Liver (tissue), 9 donors: ENCODE data around the gene RELCH. TPM values are rescaled to one million over a fixed set of nuclear protein-coding genes. Genes with fewer than 3 reads are reported as not detected.

ENCODE experiments used
- DNase-seq: peaks from one replicate; pipeline ENCODE4 v3.0.0-alpha.2; 2017; ENCODE audit warnings: low spot score
- H3K27ac ChIP-seq, 2 donors: one replicate each; pipeline ENCODE4 v1.7.0; 2013; ENCODE audit warnings: inconsistent platforms in 2 of 2, low read length in 2 of 2, control low read depth in 1 of 2, low read depth in 1 of 2, mild to moderate bottlenecking in 1 of 2
- H3K27me3 ChIP-seq, 4 donors: one replicate each; pipeline versions ENCODE4 v1.6.1 to v1.7.0; 2013; ENCODE audit warnings: low read length in 3 of 4, inconsistent platforms in 1 of 4, mild to moderate bottlenecking in 1 of 4, moderate library complexity in 1 of 4; ENCODE audit not compliant: control insufficient read depth in 4 of 4, insufficient read depth in 4 of 4
- H3K36me3 ChIP-seq, 4 donors: one replicate each; pipeline versions ENCODE4 v1.6.1 to v1.7.0; 2013; ENCODE audit warnings: low read length in 3 of 4, mild to moderate bottlenecking in 3 of 4, low read depth in 1 of 4, moderate library complexity in 1 of 4; ENCODE audit not compliant: control insufficient read depth in 4 of 4, insufficient read depth in 3 of 4
- H3K4me1 ChIP-seq, 4 donors: one replicate each; pipeline versions ENCODE4 v1.6.1 to v1.7.0; 2013; ENCODE audit warnings: low read length in 3 of 4, mild to moderate bottlenecking in 3 of 4, moderate library complexity in 1 of 4; ENCODE audit not compliant: control insufficient read depth in 4 of 4, insufficient read depth in 4 of 4
- H3K4me3 ChIP-seq, 3 donors: one replicate each; pipeline versions ENCODE4 v1.6.1 to v1.7.0; 2013; ENCODE audit warnings: low read length in 3 of 3, control low read depth in 1 of 3, low read depth in 1 of 3, mild to moderate bottlenecking in 1 of 3
- H3K9ac ChIP-seq, 2 donors: one replicate each; pipeline ENCODE4 v1.7.0; 2013; ENCODE audit warnings: low read length in 2 of 2, mild to moderate bottlenecking in 2 of 2, moderate library complexity in 2 of 2, control low read depth in 1 of 2, low read depth in 1 of 2
- H3K9me3 ChIP-seq, 4 donors: one replicate each; pipeline versions ENCODE4 v1.6.1 to v1.7.0; 2013; ENCODE audit warnings: low read length in 3 of 4; ENCODE audit not compliant: control insufficient read depth in 4 of 4
- EGR1 ChIP-seq, 2 donors: IDR thresholded peaks; 2 replicates each; pipeline ENCODE4 v1.6.1; 2016 to 2018; ENCODE audit warnings: antibody characterized with exemption in 2 of 2, low read depth in 2 of 2
- FOXA1 ChIP-seq: IDR thresholded peaks from 2 replicates; pipeline ENCODE4 v1.6.1; 2016; ENCODE audit warnings: antibody characterized with exemption
- FOXA2 ChIP-seq: IDR thresholded peaks from 2 replicates; pipeline ENCODE4 v1.6.1; 2016; ENCODE audit warnings: antibody characterized with exemption
- GABPA ChIP-seq, 2 donors: IDR thresholded peaks in 1 of 2; conservative IDR thresholded peaks in 1 of 2; 2 replicates each; pipeline ENCODE4 v1.6.1; 2016; ENCODE audit warnings: antibody characterized with exemption in 2 of 2, mild to moderate bottlenecking in 1 of 2, moderate library complexity in 1 of 2
- HNF4A ChIP-seq, 2 donors: conservative IDR thresholded peaks; 2 replicates each; pipeline ENCODE4 v1.6.1; 2016; ENCODE audit warnings: antibody characterized with exemption in 2 of 2, mild to moderate bottlenecking in 2 of 2
- HNF4G ChIP-seq: IDR thresholded peaks from 2 replicates; pipeline ENCODE4 v1.6.1; 2016; ENCODE audit warnings: antibody characterized with exemption
- NR2F2 ChIP-seq: IDR thresholded peaks from 2 replicates; pipeline ENCODE4 v1.6.1; 2016; ENCODE audit warnings: antibody characterized with exemption
- RAD21 ChIP-seq, 2 donors: IDR thresholded peaks; 2 replicates each; pipeline ENCODE4 v1.6.1; 2016; ENCODE audit warnings: antibody characterized with exemption in 2 of 2, mild to moderate bottlenecking in 2 of 2
- RXRA ChIP-seq, 2 donors: IDR thresholded peaks; 2 replicates each; pipeline ENCODE4 v1.6.1; 2017 to 2018; ENCODE audit warnings: antibody characterized with exemption in 2 of 2, mild to moderate bottlenecking in 1 of 2
- SP1 ChIP-seq: IDR thresholded peaks from 2 replicates; pipeline ENCODE4 v1.6.1; 2018; ENCODE audit warnings: antibody characterized with exemption, mild to moderate bottlenecking
- TAF1 ChIP-seq: conservative IDR thresholded peaks from 2 replicates; pipeline ENCODE4 v1.6.1; 2016; ENCODE audit warnings: antibody characterized with exemption, mild to moderate bottlenecking
- YY1 ChIP-seq: IDR thresholded peaks from 2 replicates; pipeline ENCODE4 v1.6.1; 2016; ENCODE audit warnings: antibody characterized with exemption, mild to moderate bottlenecking
- WGBS: extraction: QIAGEN DNeasy Blood & Tissue Kit; methylation state at CpG from one replicate; pipeline ENCODE4 v1.1.7; 2013; 5-methylcytosine and 5-hydroxymethylcytosine counted together
- polyA plus RNA-seq, 2 donors: library from polyadenylated mRNA; stranded (reverse) in 1 of 2; unstranded in 1 of 2; fragments of 200-250 nt in 1 of 2; fragments of >200 nt in 1 of 2; fragmentation: Nextera tagmentation in 1 of 2; extraction: Ambion mirVana in 1 of 2; gene quantifications; one replicate each; pipeline versions ENCODE4 v1.2.1 to v1.2.3, GENCODE V29; 2013 to 2015
- total RNA-seq, 2 donors: library from RNA; depleted of rRNA; stranded (reverse); fragments of >200 nt; gene quantifications; one replicate each; pipeline ENCODE4 v1.2.3, GENCODE V29; 2014
- TF ChIP-seq, protein P1 (sequence below): IDR thresholded peaks from 2 replicates; pipeline ENCODE4 v1.6.1; 2016; ENCODE audit warnings: antibody characterized with exemption
- TF ChIP-seq, protein P2 (sequence below): IDR thresholded peaks from 2 replicates; pipeline ENCODE4 v1.6.1; 2016; ENCODE audit warnings: antibody characterized with exemption
- TF ChIP-seq, protein P3 (sequence below): IDR thresholded peaks from 2 replicates; pipeline ENCODE4 v1.6.1; 2016; ENCODE audit warnings: antibody characterized with exemption
- TF ChIP-seq, protein P4 (sequence below): IDR thresholded peaks from 2 replicates; pipeline ENCODE4 v1.6.1; 2016; ENCODE audit warnings: antibody characterized with exemption, mild to moderate bottlenecking
- TF ChIP-seq, protein P5 (sequence below): fragments of 150-350 bp; IDR thresholded peaks from 2 replicates; pipeline ENCODE4 v1.5.1; 2017; ENCODE audit warnings: improper control_type of control experiment, low read depth, low read length; ENCODE audit not compliant: missing input control
- donor health status: healthy.
- donor health status: healthy.
- donor health status: healthy.
- donor health status: healthy.
- donor health status: healthy.

The RELCH gene
- total and polyA plus RNA-seq, 4 donors = 4.3 to 21.7 (median 11.0) TPM

DNA sequence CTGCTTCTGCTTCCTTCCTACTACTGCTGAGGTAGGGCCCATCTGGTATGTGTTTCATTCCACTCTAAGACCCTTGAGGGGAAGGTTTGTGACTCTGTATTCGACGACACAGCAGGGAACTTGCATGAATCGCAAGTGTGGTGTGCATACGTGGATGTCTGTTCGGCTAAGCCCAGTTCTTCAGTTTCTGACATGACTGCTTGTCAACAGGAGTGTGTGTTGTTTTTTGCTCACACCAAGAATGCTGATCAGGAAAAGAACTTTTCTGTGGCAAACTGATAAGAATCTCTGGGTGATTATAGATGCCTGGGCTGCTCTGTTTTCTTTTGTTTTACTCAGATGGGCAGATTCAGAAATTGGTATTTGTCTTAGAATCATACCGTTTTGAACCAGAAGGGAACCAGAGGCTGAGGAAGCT lies 160.0 kb downstream of the RELCH start:
- Histone ChIP-seq H3K27ac (no peak overlapping the region), H3K9ac (no peak overlapping the region), H3K36me3 (no peaks in the 10 kb centered on the region), H3K27me3 (no peaks in the 10 kb centered on the region), H3K9me3 (no peaks in the 10 kb centered on the region), H3K4me3 (no peak overlapping the region), H3K4me1 (no peaks in the 10 kb centered on the region)
- 74% methylated on average over 6 of the region's 6 CpGs for WGBS
- TF ChIP-seq FOXA2 (no peak), NR2F2 (no peak), GABPA (IDR thresholded peaks at IDR 0.05 in 1 of 2, conservative IDR thresholded peaks at IDR 0.05 in 1 of 2) (no peak), TAF1 (no peak)
- TF ChIP-seq, protein P1, sequence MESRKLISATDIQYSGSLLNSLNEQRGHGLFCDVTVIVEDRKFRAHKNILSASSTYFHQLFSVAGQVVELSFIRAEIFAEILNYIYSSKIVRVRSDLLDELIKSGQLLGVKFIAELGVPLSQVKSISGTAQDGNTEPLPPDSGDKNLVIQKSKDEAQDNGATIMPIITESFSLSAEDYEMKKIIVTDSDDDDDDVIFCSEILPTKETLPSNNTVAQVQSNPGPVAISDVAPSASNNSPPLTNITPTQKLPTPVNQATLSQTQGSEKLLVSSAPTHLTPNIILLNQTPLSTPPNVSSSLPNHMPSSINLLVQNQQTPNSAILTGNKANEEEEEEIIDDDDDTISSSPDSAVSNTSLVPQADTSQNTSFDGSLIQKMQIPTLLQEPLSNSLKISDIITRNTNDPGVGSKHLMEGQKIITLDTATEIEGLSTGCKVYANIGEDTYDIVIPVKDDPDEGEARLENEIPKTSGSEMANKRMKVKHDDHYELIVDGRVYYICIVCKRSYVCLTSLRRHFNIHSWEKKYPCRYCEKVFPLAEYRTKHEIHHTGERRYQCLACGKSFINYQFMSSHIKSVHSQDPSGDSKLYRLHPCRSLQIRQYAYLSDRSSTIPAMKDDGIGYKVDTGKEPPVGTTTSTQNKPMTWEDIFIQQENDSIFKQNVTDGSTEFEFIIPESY = no peak
- no peak for DNase-seq

DNA sequence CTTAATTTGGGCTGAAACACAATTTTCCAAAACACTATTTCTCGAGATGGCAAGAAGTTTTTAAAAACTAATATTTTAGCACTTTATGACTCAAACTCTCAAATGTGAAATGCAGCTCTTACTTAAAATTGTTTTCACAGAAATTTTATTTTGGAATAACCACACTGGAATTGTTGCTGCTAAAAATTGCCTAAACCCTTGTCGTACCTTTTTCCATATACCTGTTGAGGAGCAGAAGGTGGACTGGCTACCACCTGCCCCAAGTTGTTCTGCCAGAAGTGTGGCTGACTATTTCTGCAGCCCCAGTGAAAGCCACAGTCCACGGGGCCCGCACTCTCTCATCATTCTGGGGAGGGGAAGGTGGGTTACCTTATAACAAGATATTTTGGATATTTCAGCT lies 161.4 kb downstream of the RELCH start:
- Histone ChIP-seq H3K36me3 (no peaks in the 10 kb centered on the region), H3K4me1 (no peaks in the 10 kb centered on the region), H3K27ac (no peak overlapping the region), H3K9ac (no peak overlapping the region), H3K4me3 (no peak overlapping the region), H3K9me3 (no peaks in the 10 kb centered on the region), H3K27me3 (no peaks in the 10 kb centered on the region)
- 90% methylated on average over 4 of the region's 4 CpGs for WGBS
- TF ChIP-seq RXRA (IDR thresholded peaks at IDR 0.05) (no peak), GABPA (IDR thresholded peaks at IDR 0.05 in 1 of 2, conservative IDR thresholded peaks at IDR 0.05 in 1 of 2) (no peak), NR2F2 (no peak)
- TF ChIP-seq, protein P2, sequence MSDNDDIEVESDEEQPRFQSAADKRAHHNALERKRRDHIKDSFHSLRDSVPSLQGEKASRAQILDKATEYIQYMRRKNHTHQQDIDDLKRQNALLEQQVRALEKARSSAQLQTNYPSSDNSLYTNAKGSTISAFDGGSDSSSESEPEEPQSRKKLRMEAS = no peak
- TF ChIP-seq, protein P3, sequence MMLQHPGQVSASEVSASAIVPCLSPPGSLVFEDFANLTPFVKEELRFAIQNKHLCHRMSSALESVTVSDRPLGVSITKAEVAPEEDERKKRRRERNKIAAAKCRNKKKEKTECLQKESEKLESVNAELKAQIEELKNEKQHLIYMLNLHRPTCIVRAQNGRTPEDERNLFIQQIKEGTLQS = no peak
- DNase-seq = no peak

DNA sequence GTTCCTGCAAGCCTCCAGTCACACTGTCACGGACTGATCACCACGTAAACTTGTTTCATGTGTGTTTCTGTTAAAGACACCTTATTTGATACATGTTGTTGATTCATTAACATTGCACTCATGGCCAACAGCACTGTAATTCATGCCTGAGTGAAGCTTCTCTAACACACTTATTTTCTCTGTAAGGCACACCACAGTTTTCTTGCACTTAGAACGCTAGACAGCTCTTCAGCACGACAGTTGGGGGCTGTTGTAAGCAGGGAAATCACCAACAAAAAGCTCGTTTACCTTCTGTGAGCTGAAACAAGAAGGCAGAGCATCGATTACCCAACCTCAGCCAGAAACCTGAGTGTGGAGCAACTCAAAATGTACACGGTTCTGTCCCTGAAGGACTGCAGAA lies 166.1 kb downstream of the RELCH start:
- Histone ChIP-seq H3K4me1 (no peaks in the 10 kb centered on the region), H3K9me3 (no peaks in the 10 kb centered on the region), H3K27me3 (no peaks in the 10 kb centered on the region), H3K4me3 (no peak overlapping the region), H3K27ac (no peak overlapping the region), H3K36me3 (no peaks in the 10 kb centered on the region), H3K9ac (no peak overlapping the region)
- 72% methylated on average over 7 of the region's 7 CpGs for WGBS
- DNase-seq = no peak
- TF ChIP-seq GABPA (IDR thresholded peaks at IDR 0.05 in 1 of 2, conservative IDR thresholded peaks at IDR 0.05 in 1 of 2) (no peak), TAF1 (no peak), NR2F2 (no peak), YY1 (no peak), HNF4G (no peak), SP1 (no peak), FOXA1 (no peak), HNF4A (conservative IDR thresholded peaks at IDR 0.05) (no peak), RAD21 (IDR thresholded peaks at IDR 0.05) (no peak), FOXA2 (no peak), EGR1 (IDR thresholded peaks at IDR 0.05; ENCODE audit: low read depth in 2 of 2) (no peak), RXRA (IDR thresholded peaks at IDR 0.05) (no peak)
- TF ChIP-seq, protein P4, sequence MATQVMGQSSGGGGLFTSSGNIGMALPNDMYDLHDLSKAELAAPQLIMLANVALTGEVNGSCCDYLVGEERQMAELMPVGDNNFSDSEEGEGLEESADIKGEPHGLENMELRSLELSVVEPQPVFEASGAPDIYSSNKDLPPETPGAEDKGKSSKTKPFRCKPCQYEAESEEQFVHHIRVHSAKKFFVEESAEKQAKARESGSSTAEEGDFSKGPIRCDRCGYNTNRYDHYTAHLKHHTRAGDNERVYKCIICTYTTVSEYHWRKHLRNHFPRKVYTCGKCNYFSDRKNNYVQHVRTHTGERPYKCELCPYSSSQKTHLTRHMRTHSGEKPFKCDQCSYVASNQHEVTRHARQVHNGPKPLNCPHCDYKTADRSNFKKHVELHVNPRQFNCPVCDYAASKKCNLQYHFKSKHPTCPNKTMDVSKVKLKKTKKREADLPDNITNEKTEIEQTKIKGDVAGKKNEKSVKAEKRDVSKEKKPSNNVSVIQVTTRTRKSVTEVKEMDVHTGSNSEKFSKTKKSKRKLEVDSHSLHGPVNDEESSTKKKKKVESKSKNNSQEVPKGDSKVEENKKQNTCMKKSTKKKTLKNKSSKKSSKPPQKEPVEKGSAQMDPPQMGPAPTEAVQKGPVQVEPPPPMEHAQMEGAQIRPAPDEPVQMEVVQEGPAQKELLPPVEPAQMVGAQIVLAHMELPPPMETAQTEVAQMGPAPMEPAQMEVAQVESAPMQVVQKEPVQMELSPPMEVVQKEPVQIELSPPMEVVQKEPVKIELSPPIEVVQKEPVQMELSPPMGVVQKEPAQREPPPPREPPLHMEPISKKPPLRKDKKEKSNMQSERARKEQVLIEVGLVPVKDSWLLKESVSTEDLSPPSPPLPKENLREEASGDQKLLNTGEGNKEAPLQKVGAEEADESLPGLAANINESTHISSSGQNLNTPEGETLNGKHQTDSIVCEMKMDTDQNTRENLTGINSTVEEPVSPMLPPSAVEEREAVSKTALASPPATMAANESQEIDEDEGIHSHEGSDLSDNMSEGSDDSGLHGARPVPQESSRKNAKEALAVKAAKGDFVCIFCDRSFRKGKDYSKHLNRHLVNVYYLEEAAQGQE = no peak
- TF ChIP-seq, protein P2 = no peak
- TF ChIP-seq, protein P3 = no peak
- TF ChIP-seq, protein P1 = no peak
- TF ChIP-seq, protein P5, sequence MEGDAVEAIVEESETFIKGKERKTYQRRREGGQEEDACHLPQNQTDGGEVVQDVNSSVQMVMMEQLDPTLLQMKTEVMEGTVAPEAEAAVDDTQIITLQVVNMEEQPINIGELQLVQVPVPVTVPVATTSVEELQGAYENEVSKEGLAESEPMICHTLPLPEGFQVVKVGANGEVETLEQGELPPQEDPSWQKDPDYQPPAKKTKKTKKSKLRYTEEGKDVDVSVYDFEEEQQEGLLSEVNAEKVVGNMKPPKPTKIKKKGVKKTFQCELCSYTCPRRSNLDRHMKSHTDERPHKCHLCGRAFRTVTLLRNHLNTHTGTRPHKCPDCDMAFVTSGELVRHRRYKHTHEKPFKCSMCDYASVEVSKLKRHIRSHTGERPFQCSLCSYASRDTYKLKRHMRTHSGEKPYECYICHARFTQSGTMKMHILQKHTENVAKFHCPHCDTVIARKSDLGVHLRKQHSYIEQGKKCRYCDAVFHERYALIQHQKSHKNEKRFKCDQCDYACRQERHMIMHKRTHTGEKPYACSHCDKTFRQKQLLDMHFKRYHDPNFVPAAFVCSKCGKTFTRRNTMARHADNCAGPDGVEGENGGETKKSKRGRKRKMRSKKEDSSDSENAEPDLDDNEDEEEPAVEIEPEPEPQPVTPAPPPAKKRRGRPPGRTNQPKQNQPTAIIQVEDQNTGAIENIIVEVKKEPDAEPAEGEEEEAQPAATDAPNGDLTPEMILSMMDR = no peak
